Thyroid gland (tissue), 4 donors: ENCODE results near the gene NLRC5. TPM values are rescaled to one million over a fixed set of nuclear protein-coding genes. Genes with fewer than 3 reads are reported as not detected.

Experiments used
- DNase-seq, 2 donors: peaks; one replicate each; pipeline ENCODE4 v3.0.0-alpha.2; 2019
- H3K27ac ChIP-seq, 3 donors: fragments of 200-600 bp; sonication (generic); 1 replicate in 2 of 3; 2 replicates in 1 of 3; pipeline ENCODE4 v1.5.1; 2016 to 2019; ENCODE audit warnings: mild to moderate bottlenecking in 1 of 3, moderate library complexity in 1 of 3
- H3K27me3 ChIP-seq: fragments of 200-600 bp; sonication (generic); one replicate; pipeline ENCODE4 v1.5.1; 2019
- H3K36me3 ChIP-seq, 2 donors: fragments of 200-600 bp; sonication (generic); one replicate each; pipeline ENCODE4 v1.5.1; 2016 to 2019
- H3K4me1 ChIP-seq, 2 donors: fragments of 200-600 bp; sonication (generic); one replicate each; pipeline ENCODE4 v1.5.1; 2017 to 2019
- H3K4me3 ChIP-seq, 3 donors: fragments of 200-600 bp; sonication (generic); replicated peaks in 1 of 3; 1 replicate in 2 of 3; 2 replicates in 1 of 3; pipeline ENCODE4 v1.5.1; 2016; ENCODE audit warnings: mild to moderate bottlenecking in 1 of 3
- H3K9me3 ChIP-seq: fragments of 200-600 bp; sonication (generic); one replicate; pipeline ENCODE4 v1.5.1; 2017
- POLR2A ChIP-seq, 2 donors: fragments of 450-650 bp; IDR thresholded peaks; one replicate each; pipeline ENCODE4 v1.6.1; 2017; ENCODE audit warnings: antibody characterized with exemption in 2 of 2, mild to moderate bottlenecking in 2 of 2, moderate library complexity in 1 of 2
- WGBS, 2 donors: methylation state at CpG; one replicate each; pipeline ENCODE4 v1.1.5; 2017; 5-methylcytosine and 5-hydroxymethylcytosine counted together
- intact Hi-C: fragments of 100-400 bp; cut with DNase I; formaldehyde crosslinking; loops from one replicate; pipeline ENCODE4 v1.15.1; 2023
- total RNA-seq, 4 donors: library from RNA; depleted of rRNA; stranded (reverse); fragments of >200 nt; gene quantifications; one replicate each; pipeline ENCODE4 v1.2.3, GENCODE V29; 2016
- TF ChIP-seq, protein P1 (sequence below), 6 experiments: fragments of 200-600 bp in 3 of 6; fragments of 450-650 bp in 3 of 6; sonication (generic) in 3 of 6; IDR thresholded peaks; one replicate each; pipeline ENCODE4 v1.5.1; 2016 to 2019; ENCODE audit warnings: antibody characterized with exemption in 6 of 6, mild to moderate bottlenecking in 2 of 6, inconsistent platforms in 1 of 6, moderate library complexity in 1 of 6

The NLRC5 gene
- total RNA-seq, 4 donors from 2014 or later: 14.1 to 33.5 (median 20.5) TPM

DNA sequence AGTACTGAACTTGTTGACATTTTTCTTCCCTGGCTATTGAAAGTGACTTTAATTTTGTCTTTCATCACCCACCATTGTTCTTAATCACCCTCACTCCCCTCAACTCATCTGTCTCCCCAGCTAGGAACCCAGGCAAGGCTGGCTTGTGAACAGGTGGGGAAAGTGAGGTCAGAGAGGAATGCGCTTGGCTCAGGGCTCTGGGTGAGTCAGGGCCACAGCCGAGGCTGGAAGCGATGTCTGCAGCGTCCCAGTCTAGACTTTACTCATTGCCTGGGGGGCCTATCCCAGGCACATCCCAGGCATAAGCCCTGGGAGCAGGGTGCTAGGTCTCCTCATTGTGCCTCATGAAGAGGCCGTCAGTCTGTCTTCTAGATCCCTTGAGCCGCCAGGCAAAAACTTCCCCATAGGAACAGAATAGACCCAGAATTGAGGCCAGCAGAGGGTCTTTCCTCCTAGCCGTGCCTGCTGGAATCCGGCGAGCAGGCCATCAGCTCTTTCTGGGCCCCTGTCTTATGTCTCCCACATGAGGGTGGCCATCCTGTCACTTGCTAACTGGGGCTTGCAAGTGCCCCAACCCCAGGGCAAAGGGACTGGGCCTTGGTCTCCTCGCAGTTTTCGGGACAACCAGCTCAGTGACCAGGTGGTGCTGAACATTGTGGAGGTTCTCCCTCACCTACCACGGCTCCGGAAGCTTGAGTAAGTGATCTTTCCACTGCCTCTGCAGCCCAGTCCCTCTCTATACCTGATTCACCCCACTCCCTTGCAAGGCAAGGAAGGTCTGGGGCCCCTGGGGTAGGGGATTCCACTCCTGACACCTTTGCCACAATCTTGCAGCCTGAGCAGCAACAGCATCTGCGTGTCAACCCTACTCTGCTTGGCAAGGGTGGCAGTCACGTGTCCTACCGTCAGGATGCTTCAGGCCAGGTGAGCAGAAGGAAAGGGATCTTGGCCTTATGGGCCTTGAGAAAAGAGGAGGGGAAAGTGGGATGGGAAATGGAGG lies 40.1 kb downstream of the NLRC5 start:
- 88 to 90% methylated on average over 13 to 16 of the region's 16 CpGs for WGBS, 2 donors
- DNase-seq: no peak
- no peaks in the 10 kb centered on the region for H3K4me1 ChIP-seq

GRCh38 chr16:57030346-57030902 lies 41.1 kb downstream of the NLRC5 start:
- WGBS, 2 donors: 87 to 96% methylated on average over 2 of the region's 2 CpGs

More for the DNA sequence above, 40.1 kb downstream of the NLRC5 start:
- no peaks in the 10 kb centered on the region for H3K36me3 ChIP-seq
- H3K27ac ChIP-seq: no peak overlapping the region
- H3K27me3 ChIP-seq: no peaks in the 10 kb centered on the region
- TF ChIP-seq POLR2A (IDR thresholded peaks at IDR 0.05): no peak
- TF ChIP-seq, protein P1, sequence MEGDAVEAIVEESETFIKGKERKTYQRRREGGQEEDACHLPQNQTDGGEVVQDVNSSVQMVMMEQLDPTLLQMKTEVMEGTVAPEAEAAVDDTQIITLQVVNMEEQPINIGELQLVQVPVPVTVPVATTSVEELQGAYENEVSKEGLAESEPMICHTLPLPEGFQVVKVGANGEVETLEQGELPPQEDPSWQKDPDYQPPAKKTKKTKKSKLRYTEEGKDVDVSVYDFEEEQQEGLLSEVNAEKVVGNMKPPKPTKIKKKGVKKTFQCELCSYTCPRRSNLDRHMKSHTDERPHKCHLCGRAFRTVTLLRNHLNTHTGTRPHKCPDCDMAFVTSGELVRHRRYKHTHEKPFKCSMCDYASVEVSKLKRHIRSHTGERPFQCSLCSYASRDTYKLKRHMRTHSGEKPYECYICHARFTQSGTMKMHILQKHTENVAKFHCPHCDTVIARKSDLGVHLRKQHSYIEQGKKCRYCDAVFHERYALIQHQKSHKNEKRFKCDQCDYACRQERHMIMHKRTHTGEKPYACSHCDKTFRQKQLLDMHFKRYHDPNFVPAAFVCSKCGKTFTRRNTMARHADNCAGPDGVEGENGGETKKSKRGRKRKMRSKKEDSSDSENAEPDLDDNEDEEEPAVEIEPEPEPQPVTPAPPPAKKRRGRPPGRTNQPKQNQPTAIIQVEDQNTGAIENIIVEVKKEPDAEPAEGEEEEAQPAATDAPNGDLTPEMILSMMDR (IDR thresholded peaks at IDR 0.05): no peak
- no peak overlapping the region for H3K4me3 ChIP-seq
- H3K9me3 ChIP-seq: no peaks in the 10 kb centered on the region
- intact Hi-C loops: no loop called here

DNA sequence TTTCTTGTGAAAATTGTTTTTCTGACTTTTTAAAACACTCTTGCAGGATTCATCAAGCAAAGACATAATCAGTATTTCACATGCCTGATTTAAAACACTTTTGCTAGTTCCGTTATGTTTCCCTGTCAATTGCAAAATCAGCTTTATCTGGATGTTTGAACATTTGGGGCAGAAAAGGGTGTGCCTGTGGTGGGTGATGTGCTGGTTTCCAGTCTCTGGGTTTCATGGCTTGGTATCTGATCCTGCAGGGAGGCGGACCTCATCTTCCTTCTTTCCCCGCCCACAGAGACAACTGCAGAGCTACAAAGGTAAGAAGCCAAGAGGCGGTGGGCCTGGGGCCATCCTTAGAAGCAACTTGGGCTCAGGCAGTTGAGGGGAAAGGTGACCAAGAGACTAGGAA lies 41.8 kb downstream of the NLRC5 start:
- Histone ChIP-seq H3K4me3 (no peak overlapping the region), H3K9me3 (no peaks in the 10 kb centered on the region), H3K4me1 (no peaks in the 10 kb centered on the region), H3K27ac (no peak overlapping the region), H3K27me3 (no peaks in the 10 kb centered on the region), H3K36me3 (no peaks in the 10 kb centered on the region)
- no peak for TF ChIP-seq POLR2A (IDR thresholded peaks at IDR 0.05)
- TF ChIP-seq, protein P1 (IDR thresholded peaks at IDR 0.05): no peak
- WGBS, 2 donors: 83 to 95% methylated on average over 4 of the region's 4 CpGs
- no peak for DNase-seq
- intact Hi-C loops: no loop called here

More at GRCh38 chr16:57030346-57030902, 41.1 kb downstream of the NLRC5 start:
- H3K27ac ChIP-seq: no peak overlapping the region
- H3K36me3 ChIP-seq: no peaks in the 10 kb centered on the region
- no peaks in the 10 kb centered on the region for H3K27me3 ChIP-seq
- no peak overlapping the region for H3K4me3 ChIP-seq
- H3K9me3 ChIP-seq: no peaks in the 10 kb centered on the region
- TF ChIP-seq, protein P1 (IDR thresholded peaks at IDR 0.05): no peak
- no peak for TF ChIP-seq POLR2A (IDR thresholded peaks at IDR 0.05)
- no peak for DNase-seq
- no peaks in the 10 kb centered on the region for H3K4me1 ChIP-seq
- intact Hi-C loops: no loop called here

DNA sequence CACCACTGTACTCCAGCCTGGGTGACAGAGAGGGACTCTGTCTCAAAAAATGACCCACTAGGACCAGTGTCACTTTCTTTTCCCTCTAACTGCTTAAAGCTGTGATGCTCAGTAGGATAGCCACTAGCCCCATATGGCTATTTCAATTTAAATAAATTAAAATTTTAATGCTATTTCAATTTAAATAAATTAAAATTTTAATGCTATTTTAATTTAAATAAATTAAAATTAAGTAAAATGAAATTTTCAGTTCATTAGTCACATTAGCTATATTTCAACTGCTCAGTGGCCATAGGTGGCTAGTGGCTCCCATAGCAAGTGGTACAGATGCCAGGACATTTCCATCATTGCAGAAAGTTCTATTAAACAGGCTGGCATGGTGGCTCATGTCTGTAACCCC lies 43.0 kb downstream of the NLRC5 start:
- Histone ChIP-seq H3K4me1 (no peaks in the 10 kb centered on the region), H3K4me3 (no peak overlapping the region), H3K36me3 (no peaks in the 10 kb centered on the region), H3K27ac (no peak overlapping the region), H3K9me3 (no peaks in the 10 kb centered on the region), H3K27me3 (no peaks in the 10 kb centered on the region)
- intact Hi-C loops: no loop called here
- DNase-seq: no peak
- TF ChIP-seq POLR2A (IDR thresholded peaks at IDR 0.05): no peak
- TF ChIP-seq, protein P1 (IDR thresholded peaks at IDR 0.05): no peak

GRCh38 chr16:57032931-57033330 lies 43.6 kb downstream of the NLRC5 start:
- no peaks in the 10 kb centered on the region for H3K4me1 ChIP-seq
- no peaks in the 10 kb centered on the region for H3K27me3 ChIP-seq
- intact Hi-C loops: no loop called here
- no peak for TF ChIP-seq POLR2A (IDR thresholded peaks at IDR 0.05)
- H3K27ac ChIP-seq: no peak overlapping the region
- no peaks in the 10 kb centered on the region for H3K9me3 ChIP-seq
- 93 to 94% methylated on average over 5 of the region's 5 CpGs for WGBS, 2 donors
- no peak for DNase-seq
- H3K4me3 ChIP-seq: no peak overlapping the region
- H3K36me3 ChIP-seq: no peaks in the 10 kb centered on the region
